Fibroblast of the aortic adventitia (primary cell): ENCODE measurements around the gene RETREG1. TPM values are rescaled to one million over a fixed set of nuclear protein-coding genes. Genes with fewer than 3 reads are reported as not detected.

Source experiments
- DNase-seq: peaks from one replicate; pipeline ENCODE4 v3.0.0-alpha.2; 2010; ENCODE audit warnings: low read depth
- H3K4me3 ChIP-seq: 2 replicates; pipeline ENCODE4 v1.5.1; 2011; ENCODE audit warnings: low read depth, mild to moderate bottlenecking, control low read depth, low read length, moderate library complexity
- total RNA-seq: library from RNA; depleted of rRNA; stranded (reverse); fragments of >200 nt; gene quantifications from 2 replicates; pipeline ENCODE4 v1.2.3, GENCODE V29; 2012; ENCODE audit warnings: low replicate concordance
- TF ChIP-seq, protein P1 (sequence below): IDR thresholded peaks from 2 replicates; pipeline ENCODE4 v1.5.1; 2011; ENCODE audit warnings: mild to moderate bottlenecking, low read length, control low read depth, inconsistent platforms; ENCODE audit not compliant: insufficient read depth

RETREG1 gene
- total RNA-seq, 1 donor: 0.99 TPM

- no peak for DNase-seq
- TF ChIP-seq, protein P1, sequence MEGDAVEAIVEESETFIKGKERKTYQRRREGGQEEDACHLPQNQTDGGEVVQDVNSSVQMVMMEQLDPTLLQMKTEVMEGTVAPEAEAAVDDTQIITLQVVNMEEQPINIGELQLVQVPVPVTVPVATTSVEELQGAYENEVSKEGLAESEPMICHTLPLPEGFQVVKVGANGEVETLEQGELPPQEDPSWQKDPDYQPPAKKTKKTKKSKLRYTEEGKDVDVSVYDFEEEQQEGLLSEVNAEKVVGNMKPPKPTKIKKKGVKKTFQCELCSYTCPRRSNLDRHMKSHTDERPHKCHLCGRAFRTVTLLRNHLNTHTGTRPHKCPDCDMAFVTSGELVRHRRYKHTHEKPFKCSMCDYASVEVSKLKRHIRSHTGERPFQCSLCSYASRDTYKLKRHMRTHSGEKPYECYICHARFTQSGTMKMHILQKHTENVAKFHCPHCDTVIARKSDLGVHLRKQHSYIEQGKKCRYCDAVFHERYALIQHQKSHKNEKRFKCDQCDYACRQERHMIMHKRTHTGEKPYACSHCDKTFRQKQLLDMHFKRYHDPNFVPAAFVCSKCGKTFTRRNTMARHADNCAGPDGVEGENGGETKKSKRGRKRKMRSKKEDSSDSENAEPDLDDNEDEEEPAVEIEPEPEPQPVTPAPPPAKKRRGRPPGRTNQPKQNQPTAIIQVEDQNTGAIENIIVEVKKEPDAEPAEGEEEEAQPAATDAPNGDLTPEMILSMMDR: no peak
- no peak overlapping the region for H3K4me3 ChIP-seq
Measured at GRCh38 chr5:16595881-16596580, 20.8 kb downstream of the RETREG1 start.

- TF ChIP-seq, protein P1: no peak
- no peak overlapping the region for H3K4me3 ChIP-seq
- no peak for DNase-seq
Measured at GRCh38 chr5:16593628-16594027, 23.2 kb downstream of the RETREG1 start.

DNA sequence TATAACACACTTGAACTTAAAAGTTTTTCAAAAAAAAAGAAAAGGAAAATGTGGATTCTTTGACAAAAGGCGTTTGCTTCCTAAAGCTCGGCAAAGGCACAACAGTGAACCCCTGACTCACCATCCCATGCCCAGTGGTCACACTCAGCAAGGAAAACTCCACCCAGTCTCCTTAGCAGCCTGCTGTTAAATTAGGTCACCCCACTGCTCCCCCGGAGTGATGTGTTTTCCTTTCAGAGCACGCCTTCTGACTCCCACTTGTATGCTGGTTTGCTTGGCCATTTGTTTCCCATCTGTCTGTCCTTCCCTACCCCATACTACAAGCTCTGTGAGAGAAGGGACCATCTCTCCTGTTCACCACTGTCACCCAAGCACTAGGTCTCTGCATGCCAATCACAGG, 23.8 kb downstream of the RETREG1 start:
- TF ChIP-seq, protein P1: no peak

DNA sequence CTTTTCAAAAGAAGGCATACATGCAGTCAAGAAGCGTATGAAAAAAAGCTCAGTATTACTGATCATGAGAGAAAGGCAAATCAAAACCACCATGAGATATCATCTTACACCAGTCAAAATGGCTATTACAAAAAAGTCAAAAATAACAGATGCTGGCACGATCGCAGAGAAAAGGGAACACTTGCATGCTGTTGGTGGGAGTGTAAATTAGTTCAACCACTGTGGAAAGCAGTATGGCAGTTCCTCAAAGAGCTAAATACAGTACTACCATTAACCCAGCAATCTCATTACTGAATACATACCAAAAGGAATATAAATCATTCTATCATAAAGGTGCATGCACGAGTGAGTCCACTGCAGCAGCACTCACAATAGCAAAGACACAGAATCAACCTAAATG, 24.5 kb downstream of the RETREG1 start:
- no peak for DNase-seq
- TF ChIP-seq, protein P1: no peak
- H3K4me3 ChIP-seq: no peak overlapping the region

More for the DNA sequence above, 23.8 kb downstream of the RETREG1 start:
- H3K4me3 ChIP-seq: no peak overlapping the region
- peak; percentile 12 for DNase-seq

- DNase-seq: no peak
- TF ChIP-seq, protein P1: no peak
- no peak overlapping the region for H3K4me3 ChIP-seq
Measured at GRCh38 chr5:16590685-16591084, 26.1 kb downstream of the RETREG1 start.

DNA sequence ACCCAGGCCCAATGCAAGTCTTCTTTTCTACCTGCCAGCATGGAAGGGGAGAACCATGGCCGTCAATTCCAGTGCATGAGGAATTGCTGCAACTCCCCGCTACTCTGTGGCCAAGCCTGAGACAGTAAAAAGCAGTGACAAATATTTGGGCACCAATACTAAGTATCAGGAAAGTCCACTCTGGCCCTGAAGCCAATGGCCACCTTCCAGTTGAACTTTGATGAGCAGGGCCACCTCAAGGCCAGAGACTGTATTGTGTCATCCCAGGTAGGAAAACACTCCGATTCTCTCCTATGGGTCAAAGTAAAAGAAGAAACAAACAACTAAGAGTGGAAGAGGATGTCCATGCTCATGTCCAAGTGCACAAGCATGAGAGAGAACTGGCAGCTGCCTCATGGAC, 27.1 kb downstream of the RETREG1 start:
- TF ChIP-seq, protein P1: no peak
- no peak overlapping the region for H3K4me3 ChIP-seq
- DNase-seq: no peak
